GM12878 (cell line): Measurements from ENCODE around the gene GNAL. TPM values are rescaled to one million over a fixed set of nuclear protein-coding genes. Genes with fewer than 3 reads are reported as not detected.

Experiments used
- ATAC-seq: fragments of 200-7000 bp; cut with Tn5 transposase; 3 replicates; pipeline ENCODE4 v1.9.1; 2020; ENCODE audit warnings: mild to moderate bottlenecking, moderate library complexity
- BruUV-seq: library from RNA; stranded (reverse); fragments of 400-500 nt; replicated peaks from 2 replicates; lab custom pipeline; 2021; lab: Mats Ljungman, UMichigan
- CTCF ChIA-PET: fragments of 300-600 bp; sonication (Branson Sonifier 250); formaldehyde crosslinking; extraction: SDS; loops from one replicate; lab custom pipeline; 2021; ENCODE audit warnings: inconsistent platforms; lab: Yijun Ruan, JAX
- POLR2A ChIA-PET: fragments of 350-600 bp; formaldehyde crosslinking; extraction: SDS; loops from one replicate; lab custom pipeline; 2021; ENCODE audit warnings: inconsistent platforms; lab: Charles Lee
- RAD21 ChIA-PET: fragments of 300-600 bp; sonication (Branson Sonifier 250); formaldehyde crosslinking; loops from one replicate; lab custom pipeline; 2023; ENCODE audit warnings: antibody characterized with exemption; ENCODE audit not compliant: unreplicated experiment; lab: Charles Lee
- SMC1A ChIA-PET: fragments of 300-600 bp; sonication (Branson Sonifier 250); formaldehyde crosslinking; loops from one replicate; lab custom pipeline; 2023; ENCODE audit not compliant: unreplicated experiment, uncharacterized antibody; lab: Charles Lee
- DNase-seq: peaks from one replicate; pipeline ENCODE4 v3.0.0-alpha.2; 2011; ENCODE audit warnings: low read depth, low spot score
- FAIRE-seq: peaks from 3 replicates; lab custom pipeline; 2011; peaks lifted over from hg19 to GRCh38; lab: Jason Lieb, UNC
- H2AFZ ChIP-seq: 2 replicates; pipeline ENCODE4 v1.6.0; 2011; ENCODE audit warnings: low read depth, low read length, control low read depth; ENCODE audit not compliant: control insufficient read depth
- H3K27ac ChIP-seq: 2 replicates; pipeline ENCODE4 v1.5.1; 2011; ENCODE audit warnings: control low read depth; ENCODE audit not compliant: control insufficient read depth, insufficient read depth
- H3K27me3 ChIP-seq, 2 experiments: replicated peaks in 1 of 2; 2 replicates each; pipeline versions ENCODE4 v1.6.0 to v1.6.1; 2011; ENCODE audit warnings: low read length in 1 of 2; ENCODE audit not compliant: control insufficient read depth in 2 of 2, insufficient read depth in 2 of 2
- H3K36me3 ChIP-seq, 2 experiments: 2 replicates each; pipeline ENCODE4 v1.5.1; 2011; ENCODE audit warnings: low read length in 1 of 2; ENCODE audit not compliant: control insufficient read depth in 2 of 2, insufficient read depth in 2 of 2
- H3K4me1 ChIP-seq: 2 replicates; pipeline ENCODE4 v1.6.1; 2011; ENCODE audit warnings: mild to moderate bottlenecking, low read length, moderate library complexity, mixed read lengths; ENCODE audit not compliant: control insufficient read depth, insufficient read depth
- H3K4me2 ChIP-seq: 2 replicates; pipeline ENCODE4 v1.6.0; 2011; ENCODE audit warnings: control low read depth; ENCODE audit not compliant: control insufficient read depth, insufficient read depth
- H3K4me3 ChIP-seq: fragments of 200-600 bp; sonication (generic); 2 replicates; pipeline ENCODE4 v1.5.1; 2016
- H3K79me2 ChIP-seq: 2 replicates; pipeline ENCODE4 v1.6.0; 2011; ENCODE audit warnings: low read length; ENCODE audit not compliant: control insufficient read depth, insufficient read depth
- H3K9ac ChIP-seq: 2 replicates; pipeline ENCODE4 v1.8.0; 2011; ENCODE audit warnings: low read length, control low read depth, mixed read lengths; ENCODE audit not compliant: control insufficient read depth, insufficient read depth
- H3K9me3 ChIP-seq: replicated peaks from 3 replicates; pipeline ENCODE4 v1.5.1; 2011; ENCODE audit warnings: mild to moderate bottlenecking, low read length; ENCODE audit not compliant: control insufficient read depth, insufficient read depth
- H4K20me1 ChIP-seq: 2 replicates; pipeline ENCODE4 v1.6.0; 2011; ENCODE audit not compliant: control insufficient read depth, insufficient read depth
- BHLHE40 ChIP-seq, 2 experiments: fragments of 450-650 bp in 1 of 2; IDR thresholded peaks; 2 replicates each; pipeline ENCODE4 v1.6.1; 2011 to 2017; ENCODE audit warnings: low read depth in 2 of 2, borderline replicate concordance in 1 of 2, improper control_type of control experiment in 1 of 2, low read length in 1 of 2, mild to moderate bottlenecking in 1 of 2
- DPF2 ChIP-seq: fragments of 450-650 bp; IDR thresholded peaks from 2 replicates; pipeline ENCODE4 v1.6.1; 2017; ENCODE audit warnings: mild to moderate bottlenecking
- SIN3A ChIP-seq: IDR thresholded peaks from 2 replicates; pipeline ENCODE4 v1.6.1; 2012; ENCODE audit warnings: low read depth, low read length, improper control_type of control experiment
- SIX5 ChIP-seq: IDR thresholded peaks from 2 replicates; pipeline ENCODE4 v1.6.1; 2011; ENCODE audit warnings: mild to moderate bottlenecking, low read depth, low read length, moderate library complexity; ENCODE audit not compliant: severe bottlenecking
- ZSCAN29 ChIP-seq: fragments of 450-650 bp; IDR thresholded peaks from 2 replicates; pipeline ENCODE4 v1.6.1; 2017; ENCODE audit warnings: mild to moderate bottlenecking, moderate library complexity
- WGBS: methylation state at CpG from one replicate; pipeline ENCODE4 v1.1.6; 2016; ENCODE audit warnings: low lambda C conversion rate; ENCODE audit not compliant: insufficient replicate concordance, insufficient coverage; ENCODE audit errors: missing lambda C conversion rate; 5-methylcytosine and 5-hydroxymethylcytosine counted together
- in situ Hi-C: fragments of 300-500 bp; cut with MboI; formaldehyde crosslinking; loops from 9 replicates; pipeline ENCODE4 v1.14.3; 2018; ENCODE audit warnings: mixed read lengths
- intact Hi-C: fragments of 100-400 bp; cut with micrococcal nuclease; formaldehyde crosslinking; loops from one replicate; pipeline ENCODE4 v1.14.2; 2022; ENCODE audit not compliant: unreplicated experiment
- polyA plus RNA-seq, 11 experiments: library from polyadenylated mRNA; depleted of rRNA in 4 of 11; unstranded in 6 of 11; stranded (reverse) in 5 of 11; fragments of >200 nt; fragmentation: Nextera tagmentation in 4 of 11; fragmentation: Illumina TruSeq in 1 of 11; extraction: Ambion mirVana in 4 of 11; extraction: Trizol in 1 of 11; gene quantifications; 1 replicate in 1 of 11; 2 replicates in 10 of 11; pipeline versions ENCODE4 v1.2.1 to v1.2.3, GENCODE V29; 2011 to 2016; ENCODE audit warnings: inconsistent platforms in 2 of 11, missing spikeins in 2 of 11, low read depth in 1 of 11
- total RNA-seq, 4 experiments: library from RNA; depleted of rRNA in 3 of 4; stranded (reverse); fragments of >200 nt in 3 of 4; fragmentation: Illumina TruSeq in 1 of 4; extraction: Trizol in 1 of 4; gene quantifications; 2 replicates each; pipeline versions ENCODE4 v1.2.1 to v1.2.3, GENCODE V29; 2013 to 2021
- TF ChIP-seq, protein P1 (sequence below): fragments of 150-350 bp; IDR thresholded peaks from 2 replicates; pipeline ENCODE4 v1.6.1; 2016; ENCODE audit warnings: low read depth, low read length
- TF ChIP-seq, protein P2 (sequence below): IDR thresholded peaks from 2 replicates; pipeline ENCODE4 v1.6.1; 2011; ENCODE audit warnings: borderline replicate concordance, low read depth, mild to moderate bottlenecking, moderate library complexity, mixed read lengths, low read length; ENCODE audit not compliant: insufficient read depth; ENCODE audit errors: extremely low read length

The GNAL gene
- total and polyA plus RNA-seq, 10 of the 15 experiments (the other 5 are each of a cell fraction or from before 2014, with no cell fraction given), result 0.02 to 0.39 (median 0.05) TPM; not detected in 5

DNA sequence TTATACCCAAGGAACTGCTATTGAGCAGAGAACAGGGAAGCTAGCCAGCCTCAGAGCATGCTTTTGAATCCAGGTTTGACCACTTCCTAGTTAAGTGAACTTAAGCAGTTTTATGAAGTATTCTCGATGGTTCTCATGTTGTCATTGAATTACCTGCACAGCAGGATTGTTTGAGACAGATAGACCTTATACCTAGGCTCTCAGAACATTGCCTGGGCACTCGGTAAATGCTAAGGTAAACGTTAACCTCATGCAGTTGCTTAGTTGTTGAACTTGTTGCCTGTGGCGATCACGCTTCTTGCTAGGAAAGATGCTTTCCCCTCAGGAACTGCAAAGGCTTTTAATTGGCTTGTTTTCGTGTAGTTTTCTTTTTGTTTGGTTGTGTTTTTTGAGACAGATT is 128.2 kb downstream of the GNAL start (continued):
- TF ChIP-seq, protein P1, sequence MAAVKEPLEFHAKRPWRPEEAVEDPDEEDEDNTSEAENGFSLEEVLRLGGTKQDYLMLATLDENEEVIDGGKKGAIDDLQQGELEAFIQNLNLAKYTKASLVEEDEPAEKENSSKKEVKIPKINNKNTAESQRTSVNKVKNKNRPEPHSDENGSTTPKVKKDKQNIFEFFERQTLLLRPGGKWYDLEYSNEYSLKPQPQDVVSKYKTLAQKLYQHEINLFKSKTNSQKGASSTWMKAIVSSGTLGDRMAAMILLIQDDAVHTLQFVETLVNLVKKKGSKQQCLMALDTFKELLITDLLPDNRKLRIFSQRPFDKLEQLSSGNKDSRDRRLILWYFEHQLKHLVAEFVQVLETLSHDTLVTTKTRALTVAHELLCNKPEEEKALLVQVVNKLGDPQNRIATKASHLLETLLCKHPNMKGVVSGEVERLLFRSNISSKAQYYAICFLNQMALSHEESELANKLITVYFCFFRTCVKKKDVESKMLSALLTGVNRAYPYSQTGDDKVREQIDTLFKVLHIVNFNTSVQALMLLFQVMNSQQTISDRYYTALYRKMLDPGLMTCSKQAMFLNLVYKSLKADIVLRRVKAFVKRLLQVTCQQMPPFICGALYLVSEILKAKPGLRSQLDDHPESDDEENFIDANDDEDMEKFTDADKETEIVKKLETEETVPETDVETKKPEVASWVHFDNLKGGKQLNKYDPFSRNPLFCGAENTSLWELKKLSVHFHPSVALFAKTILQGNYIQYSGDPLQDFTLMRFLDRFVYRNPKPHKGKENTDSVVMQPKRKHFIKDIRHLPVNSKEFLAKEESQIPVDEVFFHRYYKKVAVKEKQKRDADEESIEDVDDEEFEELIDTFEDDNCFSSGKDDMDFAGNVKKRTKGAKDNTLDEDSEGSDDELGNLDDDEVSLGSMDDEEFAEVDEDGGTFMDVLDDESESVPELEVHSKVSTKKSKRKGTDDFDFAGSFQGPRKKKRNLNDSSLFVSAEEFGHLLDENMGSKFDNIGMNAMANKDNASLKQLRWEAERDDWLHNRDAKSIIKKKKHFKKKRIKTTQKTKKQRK, result no peak
- TF ChIP-seq, protein P2, sequence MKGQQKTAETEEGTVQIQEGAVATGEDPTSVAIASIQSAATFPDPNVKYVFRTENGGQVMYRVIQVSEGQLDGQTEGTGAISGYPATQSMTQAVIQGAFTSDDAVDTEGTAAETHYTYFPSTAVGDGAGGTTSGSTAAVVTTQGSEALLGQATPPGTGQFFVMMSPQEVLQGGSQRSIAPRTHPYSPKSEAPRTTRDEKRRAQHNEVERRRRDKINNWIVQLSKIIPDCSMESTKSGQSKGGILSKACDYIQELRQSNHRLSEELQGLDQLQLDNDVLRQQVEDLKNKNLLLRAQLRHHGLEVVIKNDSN, result no peak
- no peak for TF ChIP-seq SIN3A

DNA sequence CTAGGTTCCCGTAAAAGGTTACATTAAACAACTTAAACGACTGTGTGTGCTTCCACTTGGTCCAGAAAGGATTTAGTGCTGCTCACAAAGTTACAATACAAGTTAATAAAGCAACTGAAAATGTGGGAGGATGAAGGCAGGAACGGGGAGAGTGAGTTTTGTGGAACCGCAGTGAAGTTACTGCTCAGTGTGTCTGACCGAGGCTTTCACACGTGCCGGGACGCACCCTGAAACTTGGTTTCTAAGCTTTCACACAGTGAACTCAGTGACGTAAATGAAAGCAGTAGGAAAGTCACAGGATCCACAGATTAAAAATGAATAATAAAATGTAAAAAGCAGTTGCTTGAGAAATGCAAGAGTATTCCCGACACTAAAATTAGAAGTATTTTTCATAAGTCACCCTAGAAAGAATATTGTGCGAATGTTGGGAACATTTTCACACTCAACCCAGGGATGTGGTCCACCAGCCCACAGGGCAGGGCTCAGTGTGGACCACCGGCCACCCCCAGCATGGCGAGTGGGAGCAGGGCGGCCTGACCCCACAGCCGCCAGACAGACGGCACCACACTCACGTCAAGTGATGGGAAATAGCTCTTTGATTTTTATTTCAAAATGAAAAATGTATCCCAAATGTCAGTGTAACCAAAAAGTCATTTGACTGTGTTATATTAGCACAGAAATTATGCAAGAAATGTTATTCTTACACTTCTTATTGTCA is 129.6 kb downstream of the GNAL start:
- SMC1A ChIA-PET, result interaction anchor here (1.5 kb wide), 1 partner anchor 17 kb away, joined by 4 read pairs; no protein-coding TSS in a partner anchor
- in situ Hi-C loops, result no loop called here
- TF ChIP-seq BHLHE40 (IDR thresholded peaks at IDR 0.05; ENCODE audit: borderline replicate concordance in 1 of 2, low read depth in 2 of 2, low read length in 1 of 2), result peak; percentile 15 to 83; a peak in 2 of 4 replicates
- TF ChIP-seq ZSCAN29, result no peak
- TF ChIP-seq SIX5, result no peak
- TF ChIP-seq DPF2, result 0 out of 2 replicates have a peak, but pooled peaks have one; percentile 34
- intact Hi-C loops, result loop anchor here (10.0 kb wide), 1 partner anchor 64 kb away; no protein-coding TSS in a partner anchor
- BruUV-seq, result no TSS peak
- H3K4me1 ChIP-seq, result no peaks in the 10 kb centered on the region
- H3K27me3 ChIP-seq, result no peaks in the 10 kb centered on the region
- CTCF ChIA-PET, result no interaction called here
- H2AFZ ChIP-seq, result no peak overlapping the region
- H3K9ac ChIP-seq, result no peak overlapping the region
- H4K20me1 ChIP-seq, result no peaks in the 10 kb centered on the region
- H3K4me3 ChIP-seq, result no peak overlapping the region
- H3K9me3 ChIP-seq, result no peaks in the 10 kb centered on the region
- no peak for ATAC-seq
- RAD21 ChIA-PET, result no interaction called here
- H3K79me2 ChIP-seq, result no peaks in the 10 kb centered on the region
- no peak for FAIRE-seq
- no peak overlapping the region for H3K4me2 ChIP-seq
- H3K27ac ChIP-seq, result no peak overlapping the region
- no peak for DNase-seq
- WGBS, result 46% methylated on average over 17 of the region's 17 CpGs
- no peaks in the 10 kb centered on the region for H3K36me3 ChIP-seq
- POLR2A ChIA-PET, result interaction anchor here (0.6 kb wide), 1 partner anchor 1774 kb away, joined by 3 read pairs; no protein-coding TSS in a partner anchor
